AG09309 (cell line): Measurements from ENCODE around the gene PA2G4.
A peak's percentile ranks its signal among the peaks of the same experiment; 100 is the strongest.

Source experiments
- DNase-seq: peaks from one replicate; pipeline ENCODE4 v3.0.0-alpha.2; 2010; ENCODE audit warnings: low read depth
- H3K4me3 ChIP-seq: 2 replicates; pipeline ENCODE4 v1.5.1; 2011; ENCODE audit warnings: mild to moderate bottlenecking, low read depth, low read length, moderate library complexity; ENCODE audit not compliant: control insufficient read depth
- CTCF ChIP-seq: IDR thresholded peaks from 2 replicates; pipeline ENCODE4 v1.5.1; 2011; ENCODE audit warnings: mild to moderate bottlenecking, low read depth, low read length, inconsistent platforms; ENCODE audit not compliant: insufficient read depth, control insufficient read depth; ENCODE audit errors: missing control alignments

Gene PA2G4

DNA sequence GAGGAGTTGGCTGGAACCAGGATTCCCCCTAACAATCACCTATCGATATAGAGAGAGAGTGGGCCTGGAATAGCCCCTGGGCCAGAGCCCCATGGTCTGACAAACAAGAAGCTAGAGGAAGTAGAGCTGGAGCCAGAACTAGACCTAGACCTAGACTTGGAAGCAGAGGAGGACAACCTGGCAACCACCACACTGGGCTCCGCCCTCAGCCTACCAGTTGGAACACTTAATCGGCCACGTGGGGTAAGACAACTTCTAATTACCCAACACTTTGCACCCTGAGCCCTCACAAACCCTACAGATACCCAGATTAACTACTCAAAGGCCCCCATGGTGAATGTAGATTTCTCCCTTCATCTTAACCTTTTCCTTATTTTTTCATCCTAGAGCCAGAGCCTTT, 4.6 kb upstream of the PA2G4 start:
- no peak for DNase-seq
- TF ChIP-seq CTCF = no peak
- H3K4me3 ChIP-seq = no peak overlapping the region

DNA sequence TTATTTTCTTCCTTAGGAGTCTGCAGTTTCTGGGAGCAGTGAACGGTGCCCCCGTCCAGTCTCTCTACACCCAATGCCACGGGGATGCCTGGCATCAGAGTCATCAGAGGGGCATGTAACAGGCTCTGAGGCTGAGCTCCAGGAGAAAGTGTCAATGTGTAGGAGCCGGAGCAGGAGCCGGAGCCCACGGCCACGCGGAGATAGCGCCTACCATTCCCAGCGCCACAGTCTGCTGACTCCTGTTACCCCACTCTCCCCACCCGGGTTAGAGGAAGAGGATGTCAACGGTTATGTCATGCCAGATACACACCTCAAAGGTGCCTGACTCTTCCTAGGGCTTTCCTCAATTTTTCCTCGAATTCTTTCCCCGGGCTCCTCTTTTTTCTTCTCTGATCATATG, 3.3 kb upstream of the PA2G4 start:
- DNase-seq = no peak
- no peak overlapping the region for H3K4me3 ChIP-seq
- TF ChIP-seq CTCF = no peak

DNA sequence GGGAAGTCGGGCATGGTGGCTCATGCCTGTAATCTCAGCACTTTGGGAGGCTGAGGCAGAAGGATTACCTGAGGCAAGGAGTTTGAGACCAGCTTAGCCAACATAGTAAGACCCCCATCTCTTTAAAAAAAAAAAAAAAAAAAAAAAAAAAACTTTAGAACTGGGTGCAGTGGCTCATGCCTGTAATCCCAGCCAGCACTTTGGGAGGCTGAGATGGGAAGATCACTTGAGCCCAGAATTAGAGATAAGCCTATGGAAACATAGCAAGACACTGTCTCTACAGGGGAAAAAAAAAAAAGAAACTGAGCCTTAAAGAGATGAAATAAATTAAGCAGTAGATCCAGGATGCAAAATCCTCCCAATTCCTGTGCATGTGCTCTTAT, 1.7 kb upstream of the PA2G4 start:
- DNase-seq = no peak
- TF ChIP-seq CTCF = no peak
- no peak overlapping the region for H3K4me3 ChIP-seq

GRCh38 chr12:56103066-56103711, 1.2 kb upstream of the PA2G4 start:
- H3K4me3 ChIP-seq = peak overlapping the region; percentile 95; the same call in 1 of the 2 replicates
- TF ChIP-seq CTCF = no peak
- no peak for DNase-seq

GRCh38 chr12:56103823-56104108, 593 bp upstream of the PA2G4 start:
- DNase-seq = no peak
- TF ChIP-seq CTCF = no peak
- H3K4me3 ChIP-seq = peak overlapping the region; percentile 95

DNA sequence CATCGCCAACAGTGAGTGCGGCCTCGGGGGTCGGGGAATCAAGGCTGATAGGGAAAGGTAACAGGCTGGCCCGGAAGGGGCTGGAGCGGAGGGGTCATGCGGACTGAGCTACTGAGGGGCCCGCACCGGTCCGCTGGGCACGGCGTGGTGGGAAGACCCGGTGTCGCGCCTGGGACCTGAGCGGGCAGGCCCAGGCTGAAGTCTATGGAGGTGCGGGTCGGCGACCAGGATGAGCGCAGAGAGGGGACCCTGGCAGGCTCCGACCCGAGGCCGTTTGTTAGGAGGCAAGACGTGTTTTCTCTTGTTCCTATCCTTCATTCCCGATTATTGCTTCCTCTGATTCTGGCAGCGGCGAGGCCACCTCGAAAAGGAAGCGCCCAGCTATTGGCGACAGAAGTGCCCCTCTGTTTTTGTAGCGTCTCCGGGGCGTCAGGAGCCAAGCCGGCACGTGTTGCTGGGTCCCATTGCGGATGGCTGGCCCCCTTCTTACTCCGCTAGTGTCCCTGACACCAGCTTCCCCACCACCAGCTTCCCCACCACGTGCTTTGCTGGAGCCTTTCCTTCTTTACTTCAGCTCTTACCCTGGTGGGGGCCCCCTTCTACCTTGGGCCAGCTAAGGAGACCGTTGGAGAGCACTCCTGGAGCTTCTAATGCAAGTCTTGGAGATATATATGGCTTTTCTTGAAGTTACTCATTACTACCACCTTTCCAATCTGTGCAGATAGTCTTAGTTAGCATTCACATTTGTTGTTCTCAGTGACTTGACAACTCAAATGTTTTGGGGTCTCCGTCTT, 653 bp downstream of the PA2G4 start:
- H3K4me3 ChIP-seq = peak overlapping the region; percentile 95
- no peak for TF ChIP-seq CTCF
- no peak for DNase-seq
